H9 (cell line): Measurements from ENCODE around the gene MIER2. TPM values are rescaled to one million over a fixed set of nuclear protein-coding genes. Genes with fewer than 3 reads are reported as not detected.

Experiments
- DNase-seq: peaks from one replicate; pipeline ENCODE4 v3.0.0-alpha.2; 2017
- H2AFZ ChIP-seq: one replicate; pipeline ENCODE4 v1.6.1; 2013; ENCODE audit warnings: mild to moderate bottlenecking, low read length, control low read depth, moderate library complexity
- H2AK5ac ChIP-seq: 2 replicates; pipeline ENCODE4 v1.6.1; 2013; ENCODE audit warnings: low read length, control low read depth, mixed read lengths; ENCODE audit not compliant: insufficient read length
- H2BK120ac ChIP-seq: one replicate; pipeline ENCODE4 v1.6.1; 2013; ENCODE audit warnings: low read depth, mild to moderate bottlenecking, low read length, control low read depth, inconsistent platforms; ENCODE audit not compliant: poor library complexity, severe bottlenecking
- H2BK12ac ChIP-seq: 2 replicates; pipeline ENCODE4 v1.6.1; 2013; ENCODE audit warnings: low read length, control low read depth, mixed read lengths, low read depth; ENCODE audit not compliant: insufficient read length
- H2BK15ac ChIP-seq: 2 replicates; pipeline ENCODE4 v1.6.1; 2013; ENCODE audit warnings: low read depth, low read length, control low read depth
- H2BK20ac ChIP-seq: one replicate; pipeline ENCODE4 v1.6.1; 2013; ENCODE audit warnings: low read depth, mild to moderate bottlenecking, low read length, control low read depth, inconsistent platforms; ENCODE audit not compliant: poor library complexity, severe bottlenecking
- H2BK5ac ChIP-seq: 2 replicates; pipeline ENCODE4 v1.6.1; 2013; ENCODE audit warnings: low read length, control low read depth, mixed read lengths; ENCODE audit not compliant: insufficient read length
- H3K14ac ChIP-seq: 2 replicates; pipeline ENCODE4 v1.6.1; 2013; ENCODE audit warnings: low read length, control low read depth; ENCODE audit not compliant: insufficient read depth
- H3K18ac ChIP-seq: 2 replicates; pipeline ENCODE4 v1.6.1; 2013; ENCODE audit warnings: low read depth, mild to moderate bottlenecking, mixed read lengths, low read length, control low read depth; ENCODE audit not compliant: insufficient read length
- H3K23ac ChIP-seq: 2 replicates; pipeline ENCODE4 v1.6.1; 2013; ENCODE audit warnings: low read length, control low read depth, mixed read lengths, low read depth; ENCODE audit not compliant: insufficient read length
- H3K23me2 ChIP-seq: 2 replicates; pipeline ENCODE4 v1.6.1; 2013; ENCODE audit warnings: low read depth, mild to moderate bottlenecking, mixed read lengths, low read length, control low read depth; ENCODE audit not compliant: insufficient read length, poor library complexity, severe bottlenecking
- H3K27ac ChIP-seq: 2 replicates; pipeline ENCODE4 v1.5.1; 2013; ENCODE audit warnings: low read length, control low read depth, mixed read lengths, low read depth; ENCODE audit not compliant: insufficient read length
- H3K27me3 ChIP-seq: 2 replicates; pipeline ENCODE4 v1.6.1; 2013; ENCODE audit warnings: low read length, control low read depth, inconsistent platforms; ENCODE audit not compliant: insufficient read depth
- H3K4ac ChIP-seq: 2 replicates; pipeline ENCODE4 v1.6.1; 2013; ENCODE audit warnings: low read depth, mild to moderate bottlenecking, control low read depth, inconsistent platforms, low read length, moderate library complexity
- H3K4me1 ChIP-seq: 2 replicates; pipeline ENCODE4 v1.6.1; 2013; ENCODE audit warnings: low read length, control low read depth, inconsistent platforms; ENCODE audit not compliant: insufficient read depth
- H3K4me2 ChIP-seq: 2 replicates; pipeline ENCODE4 v1.6.1; 2013; ENCODE audit warnings: low read length, control low read depth, mixed read lengths; ENCODE audit not compliant: insufficient read length, insufficient read depth
- H3K56ac ChIP-seq: 2 replicates; pipeline ENCODE4 v1.6.1; 2013; ENCODE audit warnings: low read depth, mild to moderate bottlenecking, mixed read lengths, low read length, control low read depth; ENCODE audit not compliant: insufficient read length
- H3K79me1 ChIP-seq: 2 replicates; pipeline ENCODE4 v1.6.1; 2013; ENCODE audit warnings: low read depth, mild to moderate bottlenecking, moderate library complexity, low read length, control low read depth, inconsistent platforms; ENCODE audit not compliant: insufficient read depth, poor library complexity, severe bottlenecking
- H3K79me2 ChIP-seq: 2 replicates; pipeline ENCODE4 v1.6.1; 2013; ENCODE audit warnings: low read length, control low read depth, inconsistent platforms; ENCODE audit not compliant: insufficient read depth
- H3K9ac ChIP-seq: 2 replicates; pipeline ENCODE4 v1.6.1; 2013; ENCODE audit warnings: low read length, control low read depth, mixed read lengths; ENCODE audit not compliant: insufficient read length; ENCODE audit errors: extremely low read depth
- H3K9me3 ChIP-seq: one replicate; pipeline ENCODE4 v1.6.1; 2013; ENCODE audit warnings: low read depth, low read length, inconsistent platforms; ENCODE audit not compliant: control insufficient read depth
- H3T11ph ChIP-seq: one replicate; pipeline ENCODE4 v1.6.1; 2013; ENCODE audit warnings: mild to moderate bottlenecking, low read length, control low read depth, inconsistent platforms
- H4K20me1 ChIP-seq: one replicate; pipeline ENCODE4 v1.6.1; 2013; ENCODE audit not compliant: control insufficient read depth, insufficient read length, insufficient read depth
- H4K5ac ChIP-seq: 2 replicates; pipeline ENCODE4 v1.6.1; 2013; ENCODE audit warnings: low read depth, mild to moderate bottlenecking, mixed read lengths, low read length, control low read depth; ENCODE audit not compliant: insufficient read length
- H4K8ac ChIP-seq: replicated peaks from 2 replicates; pipeline ENCODE4 v1.6.1; 2013; ENCODE audit warnings: low read length, control low read depth, mixed read lengths, low read depth; ENCODE audit not compliant: insufficient read length
- H4K91ac ChIP-seq: 2 replicates; pipeline ENCODE4 v1.6.1; 2013; ENCODE audit warnings: low read depth, mild to moderate bottlenecking, moderate library complexity, mixed read lengths, low read length, control low read depth; ENCODE audit not compliant: insufficient read length
- H3K27ac Mint-ChIP-seq, 3 experiments: 2 replicates in 2 of 3; 3 replicates in 1 of 3; pipeline ENCODE4 v1.8.0; 2020 to 2021; ENCODE audit warnings: mixed read lengths in 3 of 3, mild to moderate bottlenecking in 1 of 3, moderate library complexity in 1 of 3
- H3K27me3 Mint-ChIP-seq: 2 replicates; pipeline ENCODE4 v1.8.0; 2021; ENCODE audit warnings: low read depth, mild to moderate bottlenecking, moderate library complexity, mixed read lengths
- H3K36me3 Mint-ChIP-seq, 3 experiments: 2 replicates in 2 of 3; 3 replicates in 1 of 3; pipeline ENCODE4 v1.8.0; 2020 to 2021; ENCODE audit warnings: low read depth in 3 of 3, mixed read lengths in 3 of 3; ENCODE audit not compliant: insufficient read depth in 1 of 3
- H3K4me1 Mint-ChIP-seq, 2 experiments: 2 replicates each; pipeline ENCODE4 v1.8.0; 2020; ENCODE audit warnings: mixed read lengths in 2 of 2
- H3K4me3 Mint-ChIP-seq, 2 experiments: 2 replicates in 1 of 2; 3 replicates in 1 of 2; pipeline ENCODE4 v1.8.0; 2020 to 2021; ENCODE audit warnings: mild to moderate bottlenecking in 2 of 2, mixed read lengths in 2 of 2, moderate library complexity in 1 of 2
- H3K9me3 Mint-ChIP-seq, 2 experiments: 2 replicates in 1 of 2; 3 replicates in 1 of 2; pipeline ENCODE4 v1.8.0; 2020; ENCODE audit warnings: mild to moderate bottlenecking in 2 of 2, mixed read lengths in 2 of 2, moderate library complexity in 1 of 2
- WGBS: extraction: QIAGEN DNeasy Blood & Tissue Kit; methylation state at CpG from one replicate; pipeline ENCODE4 v1.1.7; 2013; ENCODE audit warnings: missing lambda C conversion rate, low lambda C conversion rate, mixed read lengths; ENCODE audit not compliant: insufficient read length; ENCODE audit errors: extremely low coverage; 5-methylcytosine and 5-hydroxymethylcytosine counted together
- total RNA-seq: library from RNA; stranded (reverse); gene quantifications from 2 replicates; pipeline ENCODE4 v1.2.1, GENCODE V29; 2021
- TF ChIP-seq, protein P1 (sequence below): fragments of 200-600 bp; sonication (generic); conservative IDR thresholded peaks from 3 replicates; pipeline ENCODE4 v1.8.0; 2021; ENCODE audit warnings: antibody characterized with exemption, mild to moderate bottlenecking

MIER2 gene
- total RNA-seq, 1 experiment from 2014 or later = 60.5 TPM

DNA sequence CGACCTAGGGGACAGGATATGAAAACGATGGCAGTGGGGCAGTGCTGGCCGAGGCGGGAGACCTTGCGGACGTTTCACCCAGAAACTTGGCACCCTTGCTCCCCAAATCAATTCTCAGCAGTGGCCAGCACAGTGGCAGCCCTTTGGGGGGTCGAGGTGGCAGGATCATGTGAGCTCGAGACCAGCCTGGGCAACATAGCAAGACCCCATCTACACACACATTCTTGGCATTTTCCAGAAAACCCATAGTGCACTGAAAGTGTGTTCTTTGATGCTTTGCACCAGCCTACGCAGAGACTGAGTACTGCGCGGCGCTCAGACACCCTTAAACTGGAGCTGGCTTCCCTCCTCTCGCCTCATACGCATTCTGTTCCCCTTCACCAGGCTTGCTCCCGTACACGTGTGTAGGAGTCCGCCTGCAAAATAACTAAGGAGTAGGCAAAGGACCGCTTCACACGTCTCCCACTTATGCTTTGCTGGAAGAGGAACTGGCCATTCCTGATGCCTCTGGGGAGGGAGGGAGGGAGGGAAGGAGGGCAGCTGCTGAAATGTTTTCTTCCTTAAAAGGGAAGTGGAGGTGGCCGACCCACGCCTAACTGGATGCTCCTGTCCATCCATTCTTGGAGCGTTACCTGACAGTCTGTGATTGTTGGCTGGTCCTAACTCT, 23.5 kb upstream of the MIER2 start:
- Mint-ChIP-seq H3K4me1 (peaks cover 0 to 7% of the 10 kb centered on the region in 2 experiments; a peak in 1 of 4 replicates), H3K36me3 (peaks cover 0 to 4% (median 3%) of the 10 kb centered on the region in 3 experiments; a peak in 4 of 7 replicates), H3K27ac (no peak overlapping the region), H3K27me3 (peaks cover 27% of the 10 kb centered on the region), H3K4me3 (no peak overlapping the region), H3K9me3 (peaks cover 3 to 4% of the 10 kb centered on the region in 2 experiments; a peak in 3 of 5 replicates)
- H2BK120ac ChIP-seq = no peak overlapping the region
- no peaks in the 10 kb centered on the region for H3K4me1 ChIP-seq
- no peak overlapping the region for H2AFZ ChIP-seq
- TF ChIP-seq, protein P1, sequence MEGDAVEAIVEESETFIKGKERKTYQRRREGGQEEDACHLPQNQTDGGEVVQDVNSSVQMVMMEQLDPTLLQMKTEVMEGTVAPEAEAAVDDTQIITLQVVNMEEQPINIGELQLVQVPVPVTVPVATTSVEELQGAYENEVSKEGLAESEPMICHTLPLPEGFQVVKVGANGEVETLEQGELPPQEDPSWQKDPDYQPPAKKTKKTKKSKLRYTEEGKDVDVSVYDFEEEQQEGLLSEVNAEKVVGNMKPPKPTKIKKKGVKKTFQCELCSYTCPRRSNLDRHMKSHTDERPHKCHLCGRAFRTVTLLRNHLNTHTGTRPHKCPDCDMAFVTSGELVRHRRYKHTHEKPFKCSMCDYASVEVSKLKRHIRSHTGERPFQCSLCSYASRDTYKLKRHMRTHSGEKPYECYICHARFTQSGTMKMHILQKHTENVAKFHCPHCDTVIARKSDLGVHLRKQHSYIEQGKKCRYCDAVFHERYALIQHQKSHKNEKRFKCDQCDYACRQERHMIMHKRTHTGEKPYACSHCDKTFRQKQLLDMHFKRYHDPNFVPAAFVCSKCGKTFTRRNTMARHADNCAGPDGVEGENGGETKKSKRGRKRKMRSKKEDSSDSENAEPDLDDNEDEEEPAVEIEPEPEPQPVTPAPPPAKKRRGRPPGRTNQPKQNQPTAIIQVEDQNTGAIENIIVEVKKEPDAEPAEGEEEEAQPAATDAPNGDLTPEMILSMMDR = no peak
- H4K5ac ChIP-seq = no peak overlapping the region
- H2BK5ac ChIP-seq = no peak overlapping the region
- no peak overlapping the region for H3K18ac ChIP-seq
- H3K14ac ChIP-seq = no peak overlapping the region
- no peak overlapping the region for H3T11ph ChIP-seq
- no peak overlapping the region for H2BK12ac ChIP-seq
- H4K20me1 ChIP-seq = no peaks in the 10 kb centered on the region
- H2BK15ac ChIP-seq = no peak overlapping the region
- no peak overlapping the region for H3K4me2 ChIP-seq
- H3K23me2 ChIP-seq = no peaks in the 10 kb centered on the region
- H3K9ac ChIP-seq = no peak overlapping the region
- no peaks in the 10 kb centered on the region for H3K79me1 ChIP-seq
- no peak overlapping the region for H3K27ac ChIP-seq
- H4K91ac ChIP-seq = no peak overlapping the region
- H4K8ac ChIP-seq = no peak overlapping the region
- H3K79me2 ChIP-seq = no peaks in the 10 kb centered on the region
- no peaks in the 10 kb centered on the region for H3K9me3 ChIP-seq
- H3K27me3 ChIP-seq = no peaks in the 10 kb centered on the region; the same call in 1 of the 2 replicates
- no peak overlapping the region for H2AK5ac ChIP-seq
- H3K56ac ChIP-seq = no peak overlapping the region
- DNase-seq = peak; percentile 10
- WGBS = no CpG with 5 or more reads among the region's 22 CpGs
- no peak overlapping the region for H2BK20ac ChIP-seq
- H3K23ac ChIP-seq = no peak overlapping the region
- no peak overlapping the region for H3K4ac ChIP-seq
